HL-60 (cell line): ENCODE measurements around the gene MRPL37.

Source experiments
- DNase-seq, 2 experiments: peaks; one replicate each; pipeline ENCODE4 v3.0.0-alpha.2; 2010 to 2020; ENCODE audit warnings: low read depth in 1 of 2, low spot score in 1 of 2
- H3K27ac ChIP-seq: fragments of 250-450 bp; sonication (Bioruptor Pico); replicated peaks from 2 replicates; pipeline ENCODE4 v1.5.1; 2020; ENCODE audit warnings: mild to moderate bottlenecking, moderate library complexity
- H3K27me3 ChIP-seq: fragments of 250-450 bp; sonication (Bioruptor Pico); 2 replicates; pipeline ENCODE4 v1.5.1; 2021; ENCODE audit warnings: mild to moderate bottlenecking, moderate library complexity; ENCODE audit not compliant: insufficient read depth, poor library complexity, severe bottlenecking
- H3K4me3 ChIP-seq: replicated peaks from 2 replicates; pipeline ENCODE4 v1.5.1; 2011; ENCODE audit warnings: mild to moderate bottlenecking, control low read depth, low read length; ENCODE audit not compliant: insufficient read depth
- CTCF ChIP-seq: IDR thresholded peaks from one replicate; pipeline ENCODE4 v1.5.1; 2011; ENCODE audit warnings: low read length, control low read depth, inconsistent platforms; ENCODE audit not compliant: insufficient read depth
- GABPA ChIP-seq: IDR thresholded peaks from 2 replicates; pipeline ENCODE4 v1.6.1; 2012; ENCODE audit warnings: low read depth
- POLR2AphosphoS5 ChIP-seq: IDR thresholded peaks from 2 replicates; pipeline ENCODE4 v1.6.1; 2012; ENCODE audit warnings: low read depth
- REST ChIP-seq: IDR thresholded peaks from 2 replicates; pipeline ENCODE4 v1.6.1; 2012; ENCODE audit warnings: low read depth; ENCODE audit not compliant: insufficient replicate concordance
- SPI1 ChIP-seq: IDR thresholded peaks from 2 replicates; pipeline ENCODE4 v1.6.1; 2012; ENCODE audit warnings: low read depth, mild to moderate bottlenecking, borderline replicate concordance

The MRPL37 gene

GRCh38 chr1:54173681-54174080, 26.3 kb upstream of the MRPL37 start:
- TF ChIP-seq GABPA = no peak
- no peak for TF ChIP-seq REST
- no peak for TF ChIP-seq POLR2AphosphoS5
- TF ChIP-seq CTCF = no peak
- no peak for TF ChIP-seq SPI1
- DNase-seq = no peak
- Histone ChIP-seq H3K27ac (no peak overlapping the region), H3K4me3 (no peak overlapping the region), H3K27me3 (no peaks in the 10 kb centered on the region)

GRCh38 chr1:54174106-54174505, 25.9 kb upstream of the MRPL37 start:
- Histone ChIP-seq H3K27ac (no peak overlapping the region), H3K4me3 (no peak overlapping the region), H3K27me3 (no peaks in the 10 kb centered on the region)
- DNase-seq = no peak
- TF ChIP-seq GABPA (no peak), REST (no peak), CTCF (no peak), SPI1 (no peak), POLR2AphosphoS5 (no peak)

- Histone ChIP-seq H3K27ac (no peak overlapping the region), H3K27me3 (no peaks in the 10 kb centered on the region), H3K4me3 (no peak overlapping the region)
- DNase-seq = no peak
- no peak for TF ChIP-seq GABPA
- TF ChIP-seq POLR2AphosphoS5 = no peak
- no peak for TF ChIP-seq REST
Observed at GRCh38 chr1:54176621-54177327, 23.2 kb upstream of the MRPL37 start.
